Endothelial cell (in vitro differentiated cells): ENCODE data around the gene SIGMAR1. TPM values are rescaled to one million over a fixed set of nuclear protein-coding genes. Genes with fewer than 3 reads are reported as not detected.

Experiments used
- DNase-seq: peaks from one replicate; pipeline ENCODE4 v3.0.0; 2021; ENCODE audit warnings: low spot score
- H3K27ac Mint-ChIP-seq: one replicate; pipeline ENCODE4 v1.8.0; 2021; ENCODE audit warnings: mixed read lengths, inconsistent platforms; ENCODE audit not compliant: unreplicated experiment
- H3K27me3 Mint-ChIP-seq: one replicate; pipeline ENCODE4 v1.8.0; 2021; ENCODE audit warnings: mild to moderate bottlenecking, moderate library complexity, mixed read lengths, inconsistent platforms; ENCODE audit not compliant: unreplicated experiment
- H3K36me3 Mint-ChIP-seq: one replicate; pipeline ENCODE4 v1.8.0; 2021; ENCODE audit warnings: mild to moderate bottlenecking, low read depth, mixed read lengths, inconsistent platforms; ENCODE audit not compliant: unreplicated experiment
- H3K4me1 Mint-ChIP-seq: one replicate; pipeline ENCODE4 v1.8.0; 2021; ENCODE audit warnings: mild to moderate bottlenecking, mixed read lengths, inconsistent platforms; ENCODE audit not compliant: unreplicated experiment
- H3K4me3 Mint-ChIP-seq: one replicate; pipeline ENCODE4 v1.8.0; 2021; ENCODE audit warnings: mild to moderate bottlenecking, mixed read lengths, inconsistent platforms; ENCODE audit not compliant: unreplicated experiment
- H3K9me3 Mint-ChIP-seq: one replicate; pipeline ENCODE4 v1.8.0; 2021; ENCODE audit warnings: mixed read lengths, inconsistent platforms; ENCODE audit not compliant: unreplicated experiment
- total RNA-seq: library from RNA; stranded (reverse); fragmentation: NEBNext Ultra II Directional; extraction: Animal tissue kit (Norgen Biotek cat#: 25700); gene quantifications from one replicate; pipeline ENCODE4 v1.2.1, GENCODE V29; 2021; ENCODE audit not compliant: unreplicated experiment
- TF ChIP-seq, protein P1 (sequence below): fragments of 200-600 bp; sonication (generic); IDR thresholded peaks from one replicate; pipeline ENCODE4 v1.5.0; 2021; ENCODE audit warnings: antibody characterized with exemption; ENCODE audit not compliant: unreplicated experiment

The SIGMAR1 gene
- total RNA-seq, 1 donor from 2014 or later: 25.9 TPM

DNA sequence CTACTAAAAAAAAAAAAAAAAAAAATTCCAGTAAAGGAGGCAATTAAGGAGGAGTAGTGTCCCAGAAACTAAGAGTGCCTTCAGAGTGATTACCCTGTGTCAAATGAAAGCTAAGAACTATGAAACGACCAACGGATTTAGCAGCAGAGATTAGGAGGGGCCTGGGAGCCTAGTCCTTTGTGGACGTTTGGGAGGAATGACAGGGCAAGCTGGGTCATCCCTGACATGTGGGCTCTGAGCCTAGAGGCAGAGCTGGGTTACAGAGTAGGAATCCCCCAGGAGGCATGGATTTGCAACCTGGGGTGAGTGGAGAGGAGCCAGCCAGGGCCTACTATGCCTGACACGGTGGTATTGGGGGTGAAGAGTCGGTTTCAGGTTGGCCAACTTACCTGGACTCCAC lies 4.4 kb downstream of the SIGMAR1 start:
- Mint-ChIP-seq H3K27ac (no peak overlapping the region), H3K4me3 (no peak overlapping the region), H3K27me3 (peaks cover 27% of the 10 kb centered on the region), H3K4me1 (peaks cover 19% of the 10 kb centered on the region), H3K9me3 (no peaks in the 10 kb centered on the region), H3K36me3 (peaks cover 10% of the 10 kb centered on the region)
- no peak for DNase-seq
- TF ChIP-seq, protein P1, sequence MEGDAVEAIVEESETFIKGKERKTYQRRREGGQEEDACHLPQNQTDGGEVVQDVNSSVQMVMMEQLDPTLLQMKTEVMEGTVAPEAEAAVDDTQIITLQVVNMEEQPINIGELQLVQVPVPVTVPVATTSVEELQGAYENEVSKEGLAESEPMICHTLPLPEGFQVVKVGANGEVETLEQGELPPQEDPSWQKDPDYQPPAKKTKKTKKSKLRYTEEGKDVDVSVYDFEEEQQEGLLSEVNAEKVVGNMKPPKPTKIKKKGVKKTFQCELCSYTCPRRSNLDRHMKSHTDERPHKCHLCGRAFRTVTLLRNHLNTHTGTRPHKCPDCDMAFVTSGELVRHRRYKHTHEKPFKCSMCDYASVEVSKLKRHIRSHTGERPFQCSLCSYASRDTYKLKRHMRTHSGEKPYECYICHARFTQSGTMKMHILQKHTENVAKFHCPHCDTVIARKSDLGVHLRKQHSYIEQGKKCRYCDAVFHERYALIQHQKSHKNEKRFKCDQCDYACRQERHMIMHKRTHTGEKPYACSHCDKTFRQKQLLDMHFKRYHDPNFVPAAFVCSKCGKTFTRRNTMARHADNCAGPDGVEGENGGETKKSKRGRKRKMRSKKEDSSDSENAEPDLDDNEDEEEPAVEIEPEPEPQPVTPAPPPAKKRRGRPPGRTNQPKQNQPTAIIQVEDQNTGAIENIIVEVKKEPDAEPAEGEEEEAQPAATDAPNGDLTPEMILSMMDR: no peak

DNA sequence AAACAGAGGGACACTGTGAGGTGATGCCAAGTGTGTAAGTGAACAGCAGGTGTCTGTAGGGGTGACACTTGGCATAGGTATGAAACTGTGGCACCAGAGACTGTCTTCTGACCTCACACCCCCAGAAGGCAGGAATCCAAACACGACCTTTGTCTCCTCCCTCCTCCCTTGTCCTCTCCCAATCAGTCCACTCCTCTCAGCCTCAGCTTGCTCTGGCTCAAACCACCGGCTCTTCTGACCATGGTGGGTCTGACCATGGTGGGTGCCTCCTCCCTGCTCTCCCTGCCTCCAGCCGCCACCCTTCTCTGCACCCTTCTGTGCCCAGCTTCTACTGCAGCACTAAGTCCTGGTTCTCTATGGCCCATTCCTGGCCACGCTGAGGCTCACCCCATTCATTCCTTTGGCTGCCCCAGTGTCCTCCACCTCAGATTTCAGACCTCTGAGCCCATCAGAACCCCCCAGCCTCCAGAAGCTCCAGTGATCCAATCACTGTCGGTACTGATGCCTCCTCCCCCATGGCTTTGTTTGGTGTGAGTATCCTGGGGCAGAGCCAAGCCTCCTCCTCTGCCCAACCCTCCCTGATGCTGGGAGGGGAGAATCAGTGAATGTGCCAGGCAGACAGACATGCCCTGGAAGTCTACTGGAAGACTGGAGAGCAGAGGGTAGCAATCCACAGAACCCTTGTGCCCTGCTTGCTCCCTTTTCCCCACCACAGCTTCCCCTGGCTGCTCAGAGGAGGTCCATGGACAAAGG lies 7.0 kb downstream of the SIGMAR1 start:
- no peaks in the 10 kb centered on the region for H3K9me3 Mint-ChIP-seq
- no peak for DNase-seq
- H3K36me3 Mint-ChIP-seq: peaks cover 12% of the 10 kb centered on the region
- H3K27me3 Mint-ChIP-seq: peaks cover 33% of the 10 kb centered on the region
- no peak overlapping the region for H3K4me3 Mint-ChIP-seq
- no peak overlapping the region for H3K27ac Mint-ChIP-seq
- TF ChIP-seq, protein P1: no peak
- peaks cover 11% of the 10 kb centered on the region for H3K4me1 Mint-ChIP-seq

DNA sequence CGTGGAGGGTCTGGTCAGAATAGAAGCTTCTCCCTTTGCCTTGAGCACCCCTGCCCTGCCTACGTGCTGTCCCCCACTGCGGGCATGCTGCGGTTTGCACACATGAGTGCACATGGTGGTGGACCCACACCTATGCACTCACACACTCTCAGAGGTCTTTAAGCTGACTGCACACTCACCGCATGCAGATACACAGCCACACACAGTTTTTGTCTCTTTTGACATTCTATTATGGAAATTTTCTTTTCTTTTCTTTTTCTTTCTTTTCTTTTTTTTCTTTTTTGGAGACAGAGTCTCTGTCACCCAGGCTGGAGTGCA lies 8.1 kb downstream of the SIGMAR1 start:
- Mint-ChIP-seq H3K4me1 (peaks cover 11% of the 10 kb centered on the region), H3K27me3 (peaks cover 33% of the 10 kb centered on the region), H3K9me3 (no peaks in the 10 kb centered on the region), H3K36me3 (peaks cover 7% of the 10 kb centered on the region), H3K4me3 (peak overlapping the region; percentile 75), H3K27ac (no peak overlapping the region)
- DNase-seq: no peak
- TF ChIP-seq, protein P1: no peak

DNA sequence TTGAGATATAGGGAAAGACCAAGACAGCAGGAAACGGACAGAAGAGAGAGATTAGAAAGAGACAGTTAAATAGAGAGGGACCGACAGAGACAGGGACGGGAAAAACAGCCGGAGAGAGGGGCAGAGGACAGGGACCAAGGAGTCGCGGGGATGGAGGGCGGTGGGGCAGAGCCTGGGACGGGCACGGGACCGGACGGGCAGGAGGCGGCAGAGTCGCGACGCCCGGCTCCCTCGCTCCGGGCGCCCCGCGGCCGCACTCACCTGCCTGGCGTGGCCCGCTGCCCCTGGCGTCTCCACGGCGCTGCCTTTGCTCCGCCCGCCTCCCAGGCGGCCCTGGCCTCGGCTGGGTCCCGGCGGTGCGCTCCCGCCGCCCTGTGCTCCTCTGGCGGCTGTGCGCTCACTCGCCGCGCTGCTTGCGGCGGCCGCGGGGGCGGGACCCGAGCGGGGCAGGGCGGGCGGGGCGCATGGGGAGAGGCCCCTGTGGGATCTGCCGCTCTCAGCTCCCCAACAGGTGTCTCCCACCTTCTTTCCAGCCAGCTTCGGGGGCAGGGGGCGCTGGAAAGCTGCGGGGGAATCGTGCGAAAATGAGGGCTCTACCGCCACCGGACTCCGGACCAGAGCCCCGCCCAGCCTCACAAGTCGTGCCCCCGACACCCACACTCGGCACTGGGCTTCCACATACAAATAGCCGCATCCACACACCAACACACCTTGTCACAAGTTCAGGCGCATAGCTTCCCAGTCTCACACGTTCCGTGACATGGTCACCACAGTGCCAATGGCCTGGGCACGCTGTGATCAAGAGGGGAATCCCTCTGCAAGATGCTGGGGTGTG lies 8.7 kb downstream of the SIGMAR1 start, which contains the start of gene ARID3C:
TSS of gene ARID3C (minus strand) at position 411 of the 835 bp plus-strand sequence. CDS start 1,052 bp downstream, outside the sequence.
- Mint-ChIP-seq H3K36me3 (peaks cover 6% of the 10 kb centered on the region), H3K27ac (no peak within 1 kb of the TSS), H3K9me3 (no peaks in the 10 kb centered on the region), H3K4me1 (peaks cover 11% of the 10 kb centered on the region), H3K27me3 (peaks cover 33% of the 10 kb centered on the region), H3K4me3 (peak within 1 kb of the TSS; percentile 88)
- TF ChIP-seq, protein P1: no peak
- DNase-seq: peak; percentile 41
